ENCODE data around the gene ADGRB3. TPM values are rescaled to one million over a fixed set of nuclear protein-coding genes. Genes with fewer than 3 reads are reported as not detected.
"Not testable (repeated sequence)": the region's sequence is repeated elsewhere in the genome, so short reads cannot be mapped to it uniquely, and the experiment has no call there.

Gene ADGRB3
- total RNA-seq, 3 donors from 2014 or later = not detected

- ATAC-seq (no peak), DNase-seq (no peak)
- H3K4me3 Mint-ChIP-seq = no peak overlapping the region
- H3K4me1 Mint-ChIP-seq (ENCODE audit: low read depth) = no peaks in the 10 kb centered on the region
- H3K27me3 Mint-ChIP-seq (ENCODE audit: low read depth) = no peaks in the 10 kb centered on the region
- no peaks in the 10 kb centered on the region for H3K36me3 Mint-ChIP-seq (ENCODE audit: insufficient read depth)
- no peaks in the 10 kb centered on the region for H3K9me3 Mint-ChIP-seq
These were observed 781.7 kb downstream of the ADGRB3 start for GRCh38 chr6:69416776-69417175.

- H3K4me1 Mint-ChIP-seq (ENCODE audit: low read depth) = no peaks in the 10 kb centered on the region
- ATAC-seq (no peak), DNase-seq (no peak)
- no peaks in the 10 kb centered on the region for H3K36me3 Mint-ChIP-seq (ENCODE audit: insufficient read depth)
- no peaks in the 10 kb centered on the region for H3K27me3 Mint-ChIP-seq (ENCODE audit: low read depth)
- H3K9me3 Mint-ChIP-seq = no peaks in the 10 kb centered on the region
- H3K4me3 Mint-ChIP-seq = no peak overlapping the region
These were observed 786.2 kb downstream of the ADGRB3 start for GRCh38 chr6:69421269-69421668.

GRCh38 chr6:69422020-69422419 lies 786.9 kb downstream of the ADGRB3 start:
- no peaks in the 10 kb centered on the region for H3K36me3 Mint-ChIP-seq (ENCODE audit: insufficient read depth)
- H3K27me3 Mint-ChIP-seq (ENCODE audit: low read depth) = no peaks in the 10 kb centered on the region
- H3K4me1 Mint-ChIP-seq (ENCODE audit: low read depth) = no peaks in the 10 kb centered on the region
- DNase-seq (no peak), ATAC-seq (no peak)
- no peaks in the 10 kb centered on the region for H3K9me3 Mint-ChIP-seq
- no peak overlapping the region for H3K4me3 Mint-ChIP-seq

- Mint-ChIP-seq H3K4me1 (ENCODE audit: low read depth) (no peaks in the 10 kb centered on the region), H3K27me3 (ENCODE audit: low read depth) (no peaks in the 10 kb centered on the region), H3K4me3 (no peak overlapping the region), H3K36me3 (ENCODE audit: insufficient read depth) (no peaks in the 10 kb centered on the region), H3K9me3 (no peaks in the 10 kb centered on the region)
- DNase-seq (no peak), ATAC-seq (no peak)
These were observed 787.4 kb downstream of the ADGRB3 start for GRCh38 chr6:69422475-69422874.

GRCh38 chr6:69423785-69424184 lies 788.7 kb downstream of the ADGRB3 start:
- Mint-ChIP-seq H3K27me3 (ENCODE audit: low read depth) (no peaks in the 10 kb centered on the region), H3K9me3 (no peaks in the 10 kb centered on the region), H3K4me3 (no peak overlapping the region), H3K4me1 (ENCODE audit: low read depth) (no peaks in the 10 kb centered on the region), H3K36me3 (ENCODE audit: insufficient read depth) (no peaks in the 10 kb centered on the region)
- no peak for DNase-seq
- no peak for ATAC-seq

GRCh38 chr6:69424581-69424980 lies 789.5 kb downstream of the ADGRB3 start:
- H3K9me3 Mint-ChIP-seq = no peaks in the 10 kb centered on the region
- no peaks in the 10 kb centered on the region for H3K36me3 Mint-ChIP-seq (ENCODE audit: insufficient read depth)
- no peak overlapping the region for H3K4me3 Mint-ChIP-seq
- DNase-seq (no peak), ATAC-seq (no peak)
- no peaks in the 10 kb centered on the region for H3K4me1 Mint-ChIP-seq (ENCODE audit: low read depth)
- H3K27me3 Mint-ChIP-seq (ENCODE audit: low read depth) = no peaks in the 10 kb centered on the region

GRCh38 chr6:69427882-69428281 lies 792.8 kb downstream of the ADGRB3 start:
- Mint-ChIP-seq H3K9me3 (no peaks in the 10 kb centered on the region), H3K27me3 (ENCODE audit: low read depth) (no peaks in the 10 kb centered on the region), H3K4me3 (no peak overlapping the region), H3K36me3 (ENCODE audit: insufficient read depth) (no peaks in the 10 kb centered on the region), H3K4me1 (ENCODE audit: low read depth) (no peaks in the 10 kb centered on the region)
- DNase-seq (no peak), ATAC-seq (no peak)

- H3K9me3 Mint-ChIP-seq; H3K4me3 Mint-ChIP-seq; DNase-seq; H3K4me1 Mint-ChIP-seq (ENCODE audit: low read depth); ATAC-seq; H3K36me3 Mint-ChIP-seq (ENCODE audit: insufficient read depth); H3K27me3 Mint-ChIP-seq (ENCODE audit: low read depth): not testable (repeated sequence)
These were observed 797.1 kb downstream of the ADGRB3 start for GRCh38 chr6:69432168-69432567.

- H3K4me1 Mint-ChIP-seq (ENCODE audit: low read depth); H3K36me3 Mint-ChIP-seq (ENCODE audit: insufficient read depth); H3K27me3 Mint-ChIP-seq (ENCODE audit: low read depth); H3K9me3 Mint-ChIP-seq; H3K4me3 Mint-ChIP-seq; DNase-seq; ATAC-seq: not testable (repeated sequence)
These were observed 798.0 kb downstream of the ADGRB3 start for GRCh38 chr6:69433116-69433515.

GRCh38 chr6:69438113-69438512 lies 803.0 kb downstream of the ADGRB3 start:
- Mint-ChIP-seq H3K36me3 (ENCODE audit: insufficient read depth) (no peaks in the 10 kb centered on the region), H3K4me1 (ENCODE audit: low read depth) (no peaks in the 10 kb centered on the region), H3K27me3 (ENCODE audit: low read depth) (no peaks in the 10 kb centered on the region), H3K9me3 (no peaks in the 10 kb centered on the region), H3K4me3 (no peak overlapping the region)
- DNase-seq (no peak), ATAC-seq (no peak)

All from activated T-cell treated with anti-CD3 and anti-CD28 coated beads, Interleukin-2, amount 50 U/mL, for 4 hours (primary cell).